Measurements from ENCODE around the gene UHRF2. TPM values are rescaled to one million over a fixed set of nuclear protein-coding genes. Genes with fewer than 3 reads are reported as not detected.
"Not testable (repeated sequence)": the region's sequence is repeated elsewhere in the genome, so short reads cannot be mapped to it uniquely, and the experiment has no call there.

The UHRF2 gene
- total RNA-seq, 2 experiments from 2014 or later: 69.8 to 75.8 TPM

DNA sequence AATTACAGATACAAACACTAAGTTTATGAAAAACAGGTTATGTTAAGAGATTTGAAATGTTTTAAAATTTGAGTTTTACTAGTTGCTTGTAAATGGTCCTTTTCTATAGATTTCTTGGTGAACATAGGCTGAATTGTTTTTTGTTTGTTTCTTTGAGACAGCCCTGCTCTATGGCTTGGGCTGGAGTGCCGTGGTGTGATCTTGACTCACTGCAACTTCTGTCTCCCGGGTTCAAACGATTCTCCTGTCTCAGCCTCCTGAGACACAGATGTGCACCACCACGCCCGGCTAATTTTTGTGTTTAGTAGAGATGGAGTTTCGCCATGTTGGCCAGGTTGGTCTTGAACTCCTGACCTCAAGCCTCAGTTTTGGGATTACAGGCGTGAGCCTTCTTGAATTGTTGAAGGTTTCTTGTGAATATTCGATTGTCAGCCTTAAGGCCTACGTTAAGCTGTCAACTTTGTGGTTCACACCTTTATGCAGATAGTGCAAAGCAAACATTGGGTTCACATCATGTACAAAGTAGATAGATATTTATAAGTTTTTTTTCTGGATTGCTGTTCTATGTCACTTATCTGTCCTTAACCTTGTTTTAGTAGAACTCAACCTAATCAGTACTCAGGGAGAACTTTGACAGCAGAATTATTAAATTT, 26.2 kb downstream of the UHRF2 start:
- H3K27me3 Mint-ChIP-seq: no peaks in the 10 kb centered on the region
- CTCF ChIA-PET: no interaction called here
- DNase-seq: no peak
- POLR2A ChIA-PET: no interaction called here
- no peaks in the 10 kb centered on the region for H3K9me3 Mint-ChIP-seq
- H3K4me3 Mint-ChIP-seq: no peak overlapping the region
- peaks cover 44% of the 10 kb centered on the region for H3K36me3 Mint-ChIP-seq (ENCODE audit: low read depth)
- peaks cover 32% of the 10 kb centered on the region for H3K4me1 Mint-ChIP-seq
- no peak overlapping the region for H3K27ac Mint-ChIP-seq

DNA sequence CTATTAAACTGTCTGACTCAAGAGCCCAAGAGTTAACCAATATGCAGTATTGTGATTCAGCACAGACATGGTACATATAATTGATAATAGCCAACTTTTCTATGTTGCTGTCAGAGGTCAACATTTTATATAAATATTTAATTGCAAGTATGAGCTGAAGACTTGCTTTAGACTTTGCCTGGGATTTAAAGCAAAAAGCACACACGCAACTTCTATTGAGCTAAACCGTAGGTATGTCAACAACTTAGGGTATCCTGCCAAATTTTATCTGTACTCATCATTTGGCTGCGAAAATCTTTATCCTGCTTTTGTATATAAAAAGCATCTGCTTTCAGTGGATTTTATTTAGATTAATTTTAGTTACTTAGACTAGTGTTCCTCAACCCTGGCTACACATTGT, 27.4 kb downstream of the UHRF2 start:
- Mint-ChIP-seq H3K4me1 (peaks cover 31% of the 10 kb centered on the region), H3K36me3 (ENCODE audit: low read depth) (peaks cover 38% of the 10 kb centered on the region)
- POLR2A ChIA-PET: no interaction called here

DNA sequence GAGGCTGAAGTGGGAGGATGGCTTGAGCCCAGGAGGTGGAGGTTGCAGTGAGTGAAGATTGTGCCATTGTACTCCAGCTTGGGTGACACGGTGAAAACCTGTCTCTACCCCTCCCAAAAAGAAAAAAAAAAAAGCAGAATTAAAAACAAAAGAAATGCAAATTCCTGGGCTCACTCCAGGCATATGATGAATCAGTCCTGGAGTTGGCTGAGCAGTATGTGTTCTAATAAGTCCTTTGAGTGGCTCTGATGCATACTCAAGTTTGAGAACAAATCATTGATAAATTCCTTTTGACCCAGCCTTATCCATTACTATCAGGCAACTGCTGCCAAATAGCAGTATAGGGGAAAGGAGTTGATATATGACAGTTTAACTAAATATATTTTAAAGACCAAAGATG, 28.3 kb downstream of the UHRF2 start:
- H3K4me1 Mint-ChIP-seq: peaks cover 29% of the 10 kb centered on the region
- no peaks in the 10 kb centered on the region for H3K27me3 Mint-ChIP-seq
- no peaks in the 10 kb centered on the region for H3K9me3 Mint-ChIP-seq
- no peak overlapping the region for H3K4me3 Mint-ChIP-seq
- H3K36me3 Mint-ChIP-seq (ENCODE audit: low read depth): peaks cover 38% of the 10 kb centered on the region
- DNase-seq: no peak
- ChIA-PET POLR2A (no interaction called here), CTCF (no interaction called here)
- no peak overlapping the region for H3K27ac Mint-ChIP-seq

More for the DNA sequence above, 27.4 kb downstream of the UHRF2 start:
- H3K4me3 Mint-ChIP-seq: no peak overlapping the region
- no peaks in the 10 kb centered on the region for H3K9me3 Mint-ChIP-seq
- CTCF ChIA-PET: no interaction called here
- DNase-seq: no peak
- no peaks in the 10 kb centered on the region for H3K27me3 Mint-ChIP-seq
- no peak overlapping the region for H3K27ac Mint-ChIP-seq

DNA sequence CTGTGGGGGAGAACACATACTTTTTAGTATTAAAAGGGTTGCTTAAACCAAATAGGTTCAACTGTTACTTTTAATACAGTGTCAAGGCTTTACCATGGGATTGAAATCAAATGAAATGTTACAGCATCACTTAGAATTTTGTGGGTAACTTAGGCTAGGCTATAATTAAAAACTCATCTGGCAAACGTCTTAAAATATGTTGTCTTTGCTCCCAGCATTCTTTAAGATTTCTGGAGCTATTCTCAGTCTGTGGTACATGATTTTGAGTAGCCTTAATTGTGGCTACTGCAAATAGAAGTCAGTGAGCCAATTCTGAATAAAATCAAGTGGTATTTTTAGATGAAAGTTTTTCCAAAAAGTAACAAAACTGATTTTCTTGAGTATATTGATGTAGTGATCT, 30.7 kb downstream of the UHRF2 start:
- Mint-ChIP-seq H3K36me3 (ENCODE audit: low read depth) (peaks cover 32% of the 10 kb centered on the region), H3K27ac (no peak overlapping the region), H3K4me1 (peaks cover 27% of the 10 kb centered on the region), H3K4me3 (no peak overlapping the region), H3K27me3 (no peaks in the 10 kb centered on the region), H3K9me3 (no peaks in the 10 kb centered on the region)
- CTCF ChIA-PET: no interaction called here
- POLR2A ChIA-PET: no interaction called here
- DNase-seq: no peak

DNA sequence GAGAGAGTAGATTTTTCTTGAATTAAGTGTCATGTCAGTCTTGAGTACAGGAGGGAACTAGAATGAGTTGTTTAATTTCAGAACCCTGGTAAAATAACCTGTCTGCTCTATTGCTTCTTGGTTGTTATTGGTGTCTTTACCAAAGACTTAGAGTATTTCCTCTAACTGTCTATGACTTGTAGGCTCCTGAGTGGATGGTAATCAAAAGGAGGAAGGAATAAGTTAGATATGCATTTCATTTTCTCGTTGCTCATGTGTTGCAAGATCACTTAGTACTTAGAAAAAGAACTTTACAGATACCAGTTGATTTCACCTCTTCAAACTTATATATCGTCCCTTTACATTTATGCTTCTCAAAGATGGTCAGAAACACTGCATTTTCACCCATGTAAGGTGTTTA, 31.1 kb downstream of the UHRF2 start:
- H3K27ac Mint-ChIP-seq: no peak overlapping the region
- no peaks in the 10 kb centered on the region for H3K27me3 Mint-ChIP-seq
- POLR2A ChIA-PET: no interaction called here

DNA sequence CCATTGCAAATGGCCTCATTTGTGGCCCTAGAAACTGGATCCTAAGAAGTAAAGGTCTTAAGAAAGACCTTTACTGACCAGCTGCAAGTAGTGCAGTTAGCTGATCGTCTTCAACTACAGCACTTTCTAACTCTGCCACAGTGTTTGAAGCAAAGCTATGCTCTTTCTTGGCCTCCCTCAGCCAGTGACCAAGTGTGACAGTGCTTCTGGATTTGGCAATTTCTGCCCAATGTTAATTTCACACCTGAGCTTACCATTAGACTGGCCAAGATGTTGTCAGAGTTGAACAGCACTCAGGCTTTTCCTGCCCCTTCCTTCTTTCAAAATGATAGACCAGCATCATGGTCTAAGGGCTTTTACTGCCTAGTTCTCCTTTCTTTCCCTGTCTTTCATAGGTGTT, 36.1 kb downstream of the UHRF2 start:
- Mint-ChIP-seq H3K9me3 (peaks cover 4% of the 10 kb centered on the region), H3K27me3 (no peaks in the 10 kb centered on the region), H3K4me3 (no peak overlapping the region), H3K36me3 (ENCODE audit: low read depth) (peaks cover 28% of the 10 kb centered on the region), H3K4me1 (peaks cover 28% of the 10 kb centered on the region), H3K27ac (no peak overlapping the region)
- ChIA-PET POLR2A (no interaction called here), CTCF (no interaction called here)
- no peak for DNase-seq

More for the DNA sequence above, 31.1 kb downstream of the UHRF2 start:
- H3K9me3 Mint-ChIP-seq: no peaks in the 10 kb centered on the region
- peaks cover 25% of the 10 kb centered on the region for H3K4me1 Mint-ChIP-seq
- peaks cover 29% of the 10 kb centered on the region for H3K36me3 Mint-ChIP-seq (ENCODE audit: low read depth)
- CTCF ChIA-PET: no interaction called here
- H3K4me3 Mint-ChIP-seq: no peak overlapping the region
- no peak for DNase-seq

DNA sequence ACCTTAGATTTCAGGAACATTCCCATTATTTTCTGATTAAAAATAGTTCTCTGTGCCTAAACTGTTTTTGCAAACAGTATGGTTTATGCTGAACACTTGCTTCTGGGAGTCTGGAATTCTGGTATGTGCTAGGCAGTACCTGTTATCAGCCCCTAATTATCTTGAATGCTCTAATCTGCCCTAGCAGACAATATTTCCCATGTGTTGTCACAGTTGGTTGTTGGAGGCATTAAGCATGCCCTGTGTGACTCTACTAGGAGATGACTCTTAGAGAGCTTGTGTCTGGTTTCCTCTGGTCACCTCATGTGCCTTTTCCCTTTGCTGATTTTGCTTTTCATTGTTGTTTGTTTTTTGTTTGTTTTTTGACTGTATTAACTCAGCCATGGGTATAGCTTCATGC, 36.6 kb downstream of the UHRF2 start:
- H3K27ac Mint-ChIP-seq: no peak overlapping the region
- H3K36me3 Mint-ChIP-seq (ENCODE audit: low read depth): peaks cover 33% of the 10 kb centered on the region
- ChIA-PET POLR2A (no interaction called here), CTCF (no interaction called here)
- no peak overlapping the region for H3K4me3 Mint-ChIP-seq
- peaks cover 26% of the 10 kb centered on the region for H3K4me1 Mint-ChIP-seq
- no peak for DNase-seq
- peaks cover 4% of the 10 kb centered on the region for H3K9me3 Mint-ChIP-seq
- no peaks in the 10 kb centered on the region for H3K27me3 Mint-ChIP-seq

DNA sequence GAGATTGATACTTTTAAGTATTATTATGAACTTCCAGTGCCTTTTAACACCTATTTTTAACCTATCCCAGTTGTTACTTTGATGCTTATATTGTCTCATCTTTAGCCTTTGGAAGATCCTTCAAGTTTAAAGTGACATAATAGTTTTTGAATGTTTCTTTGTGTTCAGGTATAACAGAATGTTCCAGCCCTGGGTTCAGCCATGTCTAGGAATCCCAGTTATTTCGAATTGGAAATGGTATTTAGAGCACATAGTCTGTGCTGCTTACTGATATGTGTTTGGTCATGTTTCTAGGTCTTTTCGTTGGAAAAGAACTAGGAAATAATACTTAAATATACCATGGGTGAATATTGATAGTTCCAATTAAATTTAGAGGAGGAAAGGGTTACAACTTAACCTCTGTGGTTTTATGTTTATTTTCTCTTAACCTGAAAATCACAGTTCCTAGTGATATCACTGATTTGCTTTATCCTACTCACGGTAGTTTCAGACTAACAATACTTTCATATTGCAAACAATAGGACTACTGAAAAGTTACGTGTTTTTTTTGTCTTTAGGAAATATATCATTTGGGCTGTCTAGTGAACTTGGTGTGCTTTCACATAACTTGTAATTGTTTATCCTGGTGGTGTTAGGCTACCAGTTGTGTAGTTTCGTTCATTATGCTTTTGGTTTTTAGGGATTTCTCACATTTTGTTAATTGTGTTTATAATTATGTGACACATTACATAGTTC, 37.8 kb downstream of the UHRF2 start:
- peaks cover 44% of the 10 kb centered on the region for H3K36me3 Mint-ChIP-seq (ENCODE audit: low read depth)
- ChIA-PET POLR2A (no interaction called here), CTCF (interaction anchor here (0.6 kb wide), 1 partner anchor 11 kb away, joined by 3 read pairs; no protein-coding TSS in a partner anchor)
- no peak for DNase-seq
- peaks cover 29% of the 10 kb centered on the region for H3K4me1 Mint-ChIP-seq
- H3K4me3 Mint-ChIP-seq: no peak overlapping the region
- H3K9me3 Mint-ChIP-seq: peaks cover 4% of the 10 kb centered on the region
- no peak overlapping the region for H3K27ac Mint-ChIP-seq
- H3K27me3 Mint-ChIP-seq: no peaks in the 10 kb centered on the region

DNA sequence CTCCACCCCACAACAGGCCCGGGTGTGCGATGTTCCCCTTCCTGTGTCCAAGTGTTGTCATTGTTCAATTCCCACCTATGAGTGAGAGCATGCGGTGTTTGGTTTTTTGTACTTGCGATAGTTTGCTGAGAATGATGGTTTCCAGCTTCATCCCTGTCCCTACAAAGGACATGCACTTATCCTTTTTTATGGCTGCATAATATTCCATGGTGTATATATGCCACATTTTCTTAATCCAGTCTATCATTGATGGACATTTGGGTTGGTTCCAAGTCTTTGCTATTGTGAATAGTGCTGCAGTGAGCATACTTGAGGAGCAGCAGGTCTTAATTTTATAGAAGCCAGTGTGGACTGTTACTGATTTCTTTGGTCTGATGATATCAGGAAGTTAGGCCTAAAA, 42.3 kb downstream of the UHRF2 start:
- CTCF ChIA-PET: interaction anchor here (1.1 kb wide), 1 partner anchor 16 kb away, joined by 3 read pairs; no protein-coding TSS in a partner anchor
- POLR2A ChIA-PET, H3K27ac Mint-ChIP-seq, H3K9me3 Mint-ChIP-seq, DNase-seq, H3K4me3 Mint-ChIP-seq, H3K27me3 Mint-ChIP-seq: not testable (repeated sequence)
- Mint-ChIP-seq H3K4me1 (peaks cover 19% of the 10 kb centered on the region), H3K36me3 (ENCODE audit: low read depth) (peaks cover 56% of the 10 kb centered on the region)

DNA sequence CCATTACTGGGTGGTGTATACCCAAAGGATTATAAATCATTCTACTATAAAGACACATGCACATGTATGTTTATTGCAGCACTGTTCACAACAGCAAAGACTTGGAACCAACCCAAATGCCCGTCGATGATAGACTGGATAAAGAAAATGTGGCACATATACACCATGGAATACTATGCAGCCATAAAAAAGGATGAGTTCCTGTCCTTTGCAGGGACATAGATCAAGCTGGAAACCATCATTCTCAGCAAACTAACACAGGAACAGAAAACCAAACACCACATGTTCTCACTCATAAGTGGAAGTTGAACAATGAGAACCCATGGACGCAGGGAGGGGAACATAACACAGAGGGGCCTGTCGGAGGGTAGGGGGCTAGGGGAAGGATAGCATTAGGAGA, 45.7 kb downstream of the UHRF2 start:
- H3K27me3 Mint-ChIP-seq, H3K9me3 Mint-ChIP-seq, H3K4me1 Mint-ChIP-seq, POLR2A ChIA-PET, H3K27ac Mint-ChIP-seq, DNase-seq, H3K4me3 Mint-ChIP-seq: not testable (repeated sequence)
- peaks cover 43% of the 10 kb centered on the region for H3K36me3 Mint-ChIP-seq (ENCODE audit: low read depth)
- CTCF ChIA-PET: interaction anchor here (1.6 kb wide), 1 partner anchor 23 kb away, joined by 3 read pairs; no protein-coding TSS in a partner anchor

DNA sequence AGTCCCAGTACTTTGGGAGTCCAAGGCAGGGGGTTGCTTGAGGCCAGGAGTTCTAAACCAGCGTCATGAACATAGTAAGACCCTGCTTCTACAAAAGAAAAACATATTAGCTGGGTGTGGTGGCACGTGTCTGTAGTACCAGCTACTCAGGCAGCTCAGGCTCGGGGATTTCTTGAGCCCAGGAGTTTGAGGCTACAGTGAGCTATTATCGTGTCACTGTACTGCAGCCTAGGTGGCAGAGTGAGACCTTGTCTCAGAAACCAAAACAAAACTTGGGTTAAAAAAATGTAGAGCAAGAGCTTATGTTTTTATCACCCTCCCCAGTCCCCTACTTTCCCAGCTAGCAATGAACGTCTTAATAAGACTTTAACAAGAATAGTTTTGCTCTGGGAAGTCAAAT, 46.7 kb downstream of the UHRF2 start:
- Mint-ChIP-seq H3K36me3 (ENCODE audit: low read depth) (peaks cover 40% of the 10 kb centered on the region), H3K9me3 (no peaks in the 10 kb centered on the region), H3K4me3 (no peak overlapping the region), H3K27ac (no peak overlapping the region), H3K4me1 (peaks cover 14% of the 10 kb centered on the region), H3K27me3 (no peaks in the 10 kb centered on the region)
- ChIA-PET CTCF (interaction anchor here (1.0 to 1.6 kb wide), 2 partner anchors 22 to 26 kb away, joined by 3 to 4 read pairs; no protein-coding TSS in a partner anchor), POLR2A (no interaction called here)
- no peak for DNase-seq

DNA sequence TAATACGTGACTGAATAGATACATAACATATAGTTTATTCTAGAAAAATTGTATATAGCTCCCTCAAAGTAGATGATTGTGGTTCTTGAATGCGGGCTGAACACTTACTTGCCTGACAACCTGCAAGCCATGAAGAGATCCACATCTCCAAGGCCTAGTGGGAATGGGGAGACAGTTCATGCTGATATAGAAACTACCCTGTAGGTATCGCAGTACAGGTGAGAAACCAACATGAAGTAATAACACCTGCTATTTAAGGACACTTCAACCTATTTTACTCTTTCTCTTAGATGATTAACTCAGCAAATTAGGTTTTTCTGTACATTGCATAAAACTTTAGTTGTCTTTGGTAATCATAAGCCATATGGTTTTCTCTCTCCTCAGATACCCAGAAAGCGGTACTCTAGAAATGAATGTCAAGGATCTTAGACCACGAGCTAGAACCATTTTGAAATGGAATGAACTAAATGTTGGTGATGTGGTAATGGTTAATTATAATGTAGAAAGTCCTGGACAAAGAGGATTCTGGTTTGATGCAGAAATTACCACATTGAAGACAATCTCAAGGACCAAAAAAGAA, 47.3 kb downstream of the UHRF2 start:
- Mint-ChIP-seq H3K36me3 (ENCODE audit: low read depth) (peaks cover 40% of the 10 kb centered on the region), H3K27me3 (no peaks in the 10 kb centered on the region), H3K4me3 (no peak overlapping the region), H3K9me3 (no peaks in the 10 kb centered on the region), H3K4me1 (peaks cover 12% of the 10 kb centered on the region), H3K27ac (no peak overlapping the region)
- ChIA-PET POLR2A (no interaction called here), CTCF (interaction anchor here (1.0 to 1.6 kb wide), 2 partner anchors 21 to 26 kb away, joined by 3 to 4 read pairs; no protein-coding TSS in a partner anchor)
- no peak for DNase-seq

DNA sequence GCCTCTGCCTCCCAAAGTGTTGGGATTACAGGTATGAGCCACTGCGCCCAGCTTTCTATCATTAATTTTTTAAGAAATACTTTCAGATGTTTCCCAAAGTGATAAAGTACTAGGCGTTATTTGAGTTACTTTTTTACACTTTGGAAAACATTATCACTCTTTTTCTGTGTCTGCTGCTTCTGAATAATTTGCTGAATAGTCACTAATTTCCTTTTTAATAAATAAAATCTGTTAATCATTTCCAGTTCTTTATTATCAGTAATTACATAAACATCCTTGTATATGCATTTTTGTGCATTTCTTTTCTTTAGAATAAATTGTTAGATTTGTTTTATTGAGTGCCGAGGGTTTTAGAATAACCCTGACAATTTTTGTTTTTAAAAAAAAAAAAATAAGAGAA, 48.6 kb downstream of the UHRF2 start:
- no peaks in the 10 kb centered on the region for H3K27me3 Mint-ChIP-seq

More for the DNA sequence above, 48.6 kb downstream of the UHRF2 start:
- DNase-seq: no peak
- Mint-ChIP-seq H3K4me1 (peaks cover 10% of the 10 kb centered on the region), H3K27ac (no peak overlapping the region), H3K36me3 (ENCODE audit: low read depth) (peaks cover 32% of the 10 kb centered on the region), H3K9me3 (no peaks in the 10 kb centered on the region), H3K4me3 (no peak overlapping the region)
- CTCF ChIA-PET: interaction anchor here (0.5 kb wide), 2 partner anchors 11 to 121 kb away, joined by 3 to 4 read pairs; no protein-coding TSS in a partner anchor
- POLR2A ChIA-PET: no interaction called here
